Measurements from ENCODE around the gene RAI2.

RAI2 gene

DNA sequence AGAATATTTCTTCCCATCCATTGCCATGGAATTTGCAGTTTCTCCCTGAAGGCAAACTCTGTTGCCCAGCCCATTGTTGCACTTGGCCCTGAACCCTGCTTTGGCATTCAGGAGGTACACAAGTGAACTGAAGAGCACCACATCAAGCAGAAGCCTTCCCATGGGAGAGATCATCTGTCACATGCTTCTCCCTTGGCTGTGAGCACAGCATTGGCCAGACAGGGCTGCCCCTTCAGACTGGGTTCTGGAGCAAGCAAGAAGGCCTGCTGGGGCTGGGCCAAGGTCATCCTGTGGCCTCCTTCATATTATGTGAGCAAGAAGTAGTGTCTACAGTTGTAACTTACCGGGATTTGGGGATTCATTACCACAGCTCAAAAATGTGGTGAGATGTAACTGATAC lies 101.1 kb downstream of the RAI2 start:
- no peak overlapping the region for H3K23ac ChIP-seq (ENCODE audit: low read depth, low read length, poor library complexity)
- no peak overlapping the region for H4K8ac ChIP-seq (ENCODE audit: low read depth, low read length)
- no CpG with 5 or more reads among the region's 1 CpG for WGBS, 2 donors (ENCODE audit: extremely low coverage in 2 of 2, insufficient read length in 2 of 2, insufficient replicate concordance in 1 of 2)
- no peaks in the 10 kb centered on the region for H3K4me1 ChIP-seq (ENCODE audit: control insufficient read depth in 2 of 2, insufficient read depth in 1 of 2, low read depth in 1 of 2, low read length in 2 of 2)
- no peak overlapping the region for H4K91ac ChIP-seq (ENCODE audit: low read depth, low read length, poor library complexity)
- H3K4me3 ChIP-seq (ENCODE audit: low read length in 2 of 2), result no peak overlapping the region
- H2BK5ac ChIP-seq (ENCODE audit: low read length), result no peak overlapping the region
- no peak overlapping the region for H2BK15ac ChIP-seq (ENCODE audit: low read length)
- no peaks in the 10 kb centered on the region for H3K79me1 ChIP-seq (ENCODE audit: low read depth, low read length)
- no peak overlapping the region for H2BK120ac ChIP-seq (ENCODE audit: low read depth, low read length)
- H3K27ac ChIP-seq (replicated peaks; ENCODE audit: low read length), result no peak overlapping the region
- no peak for DNase-seq (ENCODE audit: low spot score)
- H3K9me3 ChIP-seq (replicated peaks in 1 of 2; ENCODE audit: control insufficient read depth in 2 of 2, insufficient read depth in 1 of 2, low read depth in 1 of 2, low read length in 2 of 2), result no peaks in the 10 kb centered on the region
- no peak overlapping the region for H2BK12ac ChIP-seq (ENCODE audit: low read length)
- H3K36me3 ChIP-seq (replicated peaks in 1 of 2; ENCODE audit: control insufficient read depth in 2 of 2, insufficient read depth in 2 of 2, low read length in 2 of 2), result no peaks in the 10 kb centered on the region
- H3K4me2 ChIP-seq (ENCODE audit: insufficient read depth, low read length, poor library complexity, severe bottlenecking), result no peak overlapping the region
- H3K4ac ChIP-seq (ENCODE audit: low read length), result no peak overlapping the region
- no peak overlapping the region for H3K9ac ChIP-seq (ENCODE audit: low read depth, low read length, poor library complexity)
- no peak overlapping the region for H3K14ac ChIP-seq (ENCODE audit: low read length)
- peaks cover 0 to 3% (median 0%) of the 10 kb centered on the region in 3 experiments for H3K27me3 ChIP-seq (ENCODE audit: control insufficient read depth in 3 of 3, insufficient read depth in 3 of 3, low read depth in 1 of 3, low read length in 3 of 3)
- H3K18ac ChIP-seq (ENCODE audit: low read length), result no peak overlapping the region
- no peak overlapping the region for H2AK5ac ChIP-seq (ENCODE audit: low read depth, low read length)
- no peak overlapping the region for H2AFZ ChIP-seq (ENCODE audit: low read length)

DNA sequence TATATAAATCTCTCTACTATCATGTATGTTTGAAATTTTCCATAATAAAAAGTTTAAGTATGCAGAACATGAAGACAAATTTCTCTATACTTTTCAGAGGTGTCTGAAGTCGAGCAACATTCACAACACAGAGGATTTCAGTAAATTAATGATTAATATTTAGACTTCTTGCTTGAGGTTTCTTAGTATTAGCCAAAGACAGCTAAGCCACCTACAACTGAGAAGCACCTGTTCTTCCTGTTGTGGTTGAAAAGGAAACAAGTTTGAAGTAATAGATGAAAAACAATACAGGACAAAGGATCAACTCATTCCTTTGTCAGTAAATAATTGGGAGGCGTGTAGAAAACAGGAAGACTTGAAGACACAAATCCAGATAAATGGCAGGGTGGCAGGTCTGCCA lies 102.7 kb downstream of the RAI2 start:
- Histone ChIP-seq H3K79me1 (ENCODE audit: low read depth, low read length) (no peaks in the 10 kb centered on the region), H3K36me3 (replicated peaks in 1 of 2; ENCODE audit: control insufficient read depth in 2 of 2, insufficient read depth in 2 of 2, low read length in 2 of 2) (no peaks in the 10 kb centered on the region), H3K4me3 (ENCODE audit: low read length in 2 of 2) (no peak overlapping the region), H2BK5ac (ENCODE audit: low read length) (no peak overlapping the region), H3K23ac (ENCODE audit: low read depth, low read length, poor library complexity) (no peak overlapping the region), H3K9me3 (replicated peaks in 1 of 2; ENCODE audit: control insufficient read depth in 2 of 2, insufficient read depth in 1 of 2, low read depth in 1 of 2, low read length in 2 of 2) (no peaks in the 10 kb centered on the region), H3K27ac (replicated peaks; ENCODE audit: low read length) (no peak overlapping the region), H2BK15ac (ENCODE audit: low read length) (no peak overlapping the region), H4K91ac (ENCODE audit: low read depth, low read length, poor library complexity) (no peak overlapping the region), H2BK12ac (ENCODE audit: low read length) (no peak overlapping the region), H4K8ac (ENCODE audit: low read depth, low read length) (no peak overlapping the region), H3K9ac (ENCODE audit: low read depth, low read length, poor library complexity) (no peak overlapping the region), H3K27me3 (ENCODE audit: control insufficient read depth in 3 of 3, insufficient read depth in 3 of 3, low read depth in 1 of 3, low read length in 3 of 3) (peaks cover 0 to 3% (median 0%) of the 10 kb centered on the region in 3 experiments), H2AK5ac (ENCODE audit: low read depth, low read length) (no peak overlapping the region), H3K4me2 (ENCODE audit: insufficient read depth, low read length, poor library complexity, severe bottlenecking) (no peak overlapping the region), H3K14ac (ENCODE audit: low read length) (no peak overlapping the region), H3K18ac (ENCODE audit: low read length) (no peak overlapping the region), H2BK120ac (ENCODE audit: low read depth, low read length) (no peak overlapping the region), H3K4me1 (ENCODE audit: control insufficient read depth in 2 of 2, insufficient read depth in 1 of 2, low read depth in 1 of 2, low read length in 2 of 2) (no peaks in the 10 kb centered on the region), H3K4ac (ENCODE audit: low read length) (no peak overlapping the region), H2AFZ (ENCODE audit: low read length) (no peak overlapping the region)
- WGBS, 2 donors (ENCODE audit: extremely low coverage in 2 of 2, insufficient read length in 2 of 2, insufficient replicate concordance in 1 of 2), result no CpG with 5 or more reads among the region's 2 CpGs
- no peak for DNase-seq (ENCODE audit: low spot score)

- H2BK5ac ChIP-seq (ENCODE audit: low read length), result no peak overlapping the region
- no peaks in the 10 kb centered on the region for H3K79me1 ChIP-seq (ENCODE audit: low read depth, low read length)
- H2BK12ac ChIP-seq (ENCODE audit: low read length), result no peak overlapping the region
- H3K27me3 ChIP-seq (ENCODE audit: control insufficient read depth in 3 of 3, insufficient read depth in 3 of 3, low read depth in 1 of 3, low read length in 3 of 3), result no peaks in the 10 kb centered on the region
- no peak overlapping the region for H2AFZ ChIP-seq (ENCODE audit: low read length)
- H3K18ac ChIP-seq (ENCODE audit: low read length), result no peak overlapping the region
- H3K9ac ChIP-seq (ENCODE audit: low read depth, low read length, poor library complexity), result no peak overlapping the region
- no peak overlapping the region for H3K14ac ChIP-seq (ENCODE audit: low read length)
- H3K9me3 ChIP-seq (replicated peaks in 1 of 2; ENCODE audit: control insufficient read depth in 2 of 2, insufficient read depth in 1 of 2, low read depth in 1 of 2, low read length in 2 of 2), result no peaks in the 10 kb centered on the region
- no peak overlapping the region for H2BK15ac ChIP-seq (ENCODE audit: low read length)
- no peak overlapping the region for H4K8ac ChIP-seq (ENCODE audit: low read depth, low read length)
- H2AK5ac ChIP-seq (ENCODE audit: low read depth, low read length), result no peak overlapping the region
- H3K23ac ChIP-seq (ENCODE audit: low read depth, low read length, poor library complexity), result no peak overlapping the region
- no peak overlapping the region for H4K91ac ChIP-seq (ENCODE audit: low read depth, low read length, poor library complexity)
- H2BK120ac ChIP-seq (ENCODE audit: low read depth, low read length), result no peak overlapping the region
- peaks cover 0 to 37% of the 10 kb centered on the region in 2 donors for H3K36me3 ChIP-seq (replicated peaks in 1 of 2; ENCODE audit: control insufficient read depth in 2 of 2, insufficient read depth in 2 of 2, low read length in 2 of 2)
- no peak overlapping the region for H3K4me2 ChIP-seq (ENCODE audit: insufficient read depth, low read length, poor library complexity, severe bottlenecking)
- WGBS, 2 donors (ENCODE audit: extremely low coverage in 2 of 2, insufficient read length in 2 of 2, insufficient replicate concordance in 1 of 2), result no CpG with 5 or more reads among the region's 3 CpGs
- no peak overlapping the region for H3K4me3 ChIP-seq (ENCODE audit: low read length in 2 of 2)
- no peak overlapping the region for H3K4ac ChIP-seq (ENCODE audit: low read length)
- DNase-seq (ENCODE audit: low spot score), result no peak
- no peak overlapping the region for H3K27ac ChIP-seq (replicated peaks; ENCODE audit: low read length)
- H3K4me1 ChIP-seq (ENCODE audit: control insufficient read depth in 2 of 2, insufficient read depth in 1 of 2, low read depth in 1 of 2, low read length in 2 of 2), result no peaks in the 10 kb centered on the region
These were observed 110.7 kb downstream of the RAI2 start for GRCh38 chrX:17750436-17750835.

Data from neuronal stem cell (in vitro differentiated cells).